Measurements from ENCODE around the gene APH1B. TPM values are rescaled to one million over a fixed set of nuclear protein-coding genes. Genes with fewer than 3 reads are reported as not detected.

Gene APH1B
- total RNA-seq, 4 donors from 2014 or later: 15.9 to 17.4 (median 17.0) TPM

DNA sequence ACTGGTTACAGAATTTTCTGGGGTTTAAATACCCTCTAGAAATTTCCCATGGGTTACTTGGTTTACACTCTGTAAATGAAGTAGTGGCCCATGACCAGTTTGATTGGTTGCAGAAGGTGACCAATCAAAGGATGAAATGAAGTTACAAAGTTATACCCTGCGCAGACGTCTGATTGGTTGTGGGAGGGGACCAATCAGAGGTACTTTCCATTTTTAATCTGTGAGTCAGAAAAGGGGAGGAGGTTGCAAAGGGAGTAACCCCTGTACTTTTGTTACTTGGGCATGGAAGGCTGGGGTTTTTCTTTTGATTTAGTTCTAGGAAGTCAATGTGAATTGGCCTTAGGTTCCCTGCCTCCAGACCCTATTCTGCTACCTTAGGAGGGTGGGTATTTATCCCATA, 18.7 kb upstream of the APH1B start:
- TF ChIP-seq, protein P1, sequence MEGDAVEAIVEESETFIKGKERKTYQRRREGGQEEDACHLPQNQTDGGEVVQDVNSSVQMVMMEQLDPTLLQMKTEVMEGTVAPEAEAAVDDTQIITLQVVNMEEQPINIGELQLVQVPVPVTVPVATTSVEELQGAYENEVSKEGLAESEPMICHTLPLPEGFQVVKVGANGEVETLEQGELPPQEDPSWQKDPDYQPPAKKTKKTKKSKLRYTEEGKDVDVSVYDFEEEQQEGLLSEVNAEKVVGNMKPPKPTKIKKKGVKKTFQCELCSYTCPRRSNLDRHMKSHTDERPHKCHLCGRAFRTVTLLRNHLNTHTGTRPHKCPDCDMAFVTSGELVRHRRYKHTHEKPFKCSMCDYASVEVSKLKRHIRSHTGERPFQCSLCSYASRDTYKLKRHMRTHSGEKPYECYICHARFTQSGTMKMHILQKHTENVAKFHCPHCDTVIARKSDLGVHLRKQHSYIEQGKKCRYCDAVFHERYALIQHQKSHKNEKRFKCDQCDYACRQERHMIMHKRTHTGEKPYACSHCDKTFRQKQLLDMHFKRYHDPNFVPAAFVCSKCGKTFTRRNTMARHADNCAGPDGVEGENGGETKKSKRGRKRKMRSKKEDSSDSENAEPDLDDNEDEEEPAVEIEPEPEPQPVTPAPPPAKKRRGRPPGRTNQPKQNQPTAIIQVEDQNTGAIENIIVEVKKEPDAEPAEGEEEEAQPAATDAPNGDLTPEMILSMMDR (IDR thresholded peaks at IDR 0.05): no peak
- ATAC-seq (ENCODE audit: low FRiP score) (no peak), DNase-seq (ENCODE audit: low spot score) (no peak)

DNA sequence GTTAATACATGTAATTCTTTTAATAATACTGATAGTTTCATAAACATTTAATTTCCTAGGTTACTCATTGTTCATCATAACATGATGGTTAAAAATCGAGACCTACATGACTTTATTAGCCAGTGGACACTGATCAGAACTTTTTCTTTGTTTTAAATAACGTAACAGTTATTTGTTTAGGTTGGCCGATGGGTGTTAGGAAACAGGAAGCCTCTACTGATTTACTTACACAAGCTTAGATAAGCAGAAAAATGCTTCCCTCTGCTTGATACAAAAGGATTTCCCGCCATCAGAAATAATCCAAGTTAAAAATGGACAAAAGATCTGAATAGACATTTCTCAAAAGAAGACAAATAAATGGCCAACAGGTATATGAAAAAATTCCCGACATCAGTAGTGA, 16.6 kb upstream of the APH1B start:
- no peak for ATAC-seq (ENCODE audit: low FRiP score)
- no peak for DNase-seq (ENCODE audit: low spot score)
- TF ChIP-seq, protein P1 (IDR thresholded peaks at IDR 0.05): no peak

DNA sequence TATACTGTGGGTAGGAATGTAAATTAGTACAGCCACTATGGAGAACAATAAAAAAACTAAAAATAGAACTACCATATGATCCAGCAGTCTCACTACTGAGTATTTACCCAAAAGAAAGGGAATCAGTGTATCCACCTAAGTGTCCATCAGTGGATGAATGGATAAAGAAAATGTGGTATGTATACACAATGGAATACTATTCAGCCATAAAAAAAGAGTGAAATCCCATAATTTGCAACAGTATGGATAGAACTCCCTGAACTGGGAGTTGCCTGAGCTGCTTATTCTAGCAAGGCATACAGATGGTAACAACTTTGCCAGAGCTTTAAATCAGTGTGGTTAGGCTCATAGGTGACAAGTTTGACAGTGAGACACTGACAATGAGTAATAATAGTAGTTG, 16.1 kb upstream of the APH1B start:
- ATAC-seq (ENCODE audit: low FRiP score) (no peak), DNase-seq (ENCODE audit: low spot score) (no peak)
- TF ChIP-seq, protein P1 (IDR thresholded peaks at IDR 0.05): no peak

- TF ChIP-seq, protein P1 (IDR thresholded peaks at IDR 0.05): no peak
- ATAC-seq (ENCODE audit: low FRiP score) (no peak), DNase-seq (ENCODE audit: low spot score) (no peak)
Observed at GRCh38 chr15:63263519-63263918, 13.9 kb upstream of the APH1B start.

DNA sequence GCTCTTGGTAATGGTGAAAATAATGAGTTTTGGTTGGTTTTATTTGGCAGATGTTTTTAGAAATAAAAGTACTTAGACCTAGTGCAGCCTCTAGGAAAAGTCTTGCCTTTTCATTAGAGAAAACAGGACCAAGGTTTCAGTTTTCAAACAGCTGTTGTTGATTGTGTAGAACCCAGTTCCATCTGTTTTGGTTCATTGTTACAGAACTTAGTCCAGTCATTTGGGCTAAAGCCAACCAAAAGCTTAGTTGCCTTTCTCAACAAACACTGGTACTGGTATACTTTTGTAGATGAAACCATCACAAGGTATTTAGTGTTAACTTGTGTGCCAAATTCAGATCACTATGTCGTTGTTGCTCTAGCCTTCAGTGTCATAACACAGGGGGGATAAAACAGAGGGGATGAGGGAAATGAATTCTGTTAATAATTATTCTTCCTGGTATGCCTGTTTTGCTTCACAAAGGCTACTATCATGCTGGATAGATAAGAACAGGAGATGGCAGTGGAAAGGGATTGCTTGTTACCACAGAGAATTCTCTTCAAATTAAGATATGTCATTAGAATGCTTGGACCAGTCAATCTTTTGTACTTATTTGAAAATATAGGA, 12.6 kb upstream of the APH1B start:
- no peak for DNase-seq (ENCODE audit: low spot score)
- TF ChIP-seq, protein P1 (IDR thresholded peaks at IDR 0.05): no peak

GRCh38 chr15:63274427-63274826, 3.0 kb upstream of the APH1B start:
- no peak for ATAC-seq (ENCODE audit: low FRiP score)
- TF ChIP-seq, protein P1 (IDR thresholded peaks at IDR 0.05): no peak
- DNase-seq (ENCODE audit: low spot score): no peak

More for the DNA sequence above, 12.6 kb upstream of the APH1B start:
- no peak for ATAC-seq (ENCODE audit: low FRiP score)

GRCh38 chr15:63276342-63277037, 915 bp upstream of the APH1B start:
- no peak for DNase-seq (ENCODE audit: low spot score)
- TF ChIP-seq, protein P1 (IDR thresholded peaks at IDR 0.05): no peak
- ATAC-seq (ENCODE audit: low FRiP score): no peak

Data from omental fat pad (tissue), 4 donors.